Measurements from ENCODE around the gene FAT1.
"Not testable (repeated sequence)": the region's sequence is repeated elsewhere in the genome, so short reads cannot be mapped to it uniquely, and the experiment has no call there.

FAT1 gene

GRCh38 chr4:186761393-186761792, 37.7 kb upstream of the FAT1 start:
- no peaks in the 10 kb centered on the region for H3K27me3 ChIP-seq
- no peaks in the 10 kb centered on the region for H3K4me1 ChIP-seq
- intact Hi-C loops (cut with DNase I; ENCODE audit: low total_unique reads), result no loop called here
- no peaks in the 10 kb centered on the region for H3K36me3 ChIP-seq
- H3K27ac ChIP-seq, result no peak overlapping the region
- no peaks in the 10 kb centered on the region for H3K9me3 ChIP-seq
- no peak for DNase-seq
- TF ChIP-seq, protein P1, sequence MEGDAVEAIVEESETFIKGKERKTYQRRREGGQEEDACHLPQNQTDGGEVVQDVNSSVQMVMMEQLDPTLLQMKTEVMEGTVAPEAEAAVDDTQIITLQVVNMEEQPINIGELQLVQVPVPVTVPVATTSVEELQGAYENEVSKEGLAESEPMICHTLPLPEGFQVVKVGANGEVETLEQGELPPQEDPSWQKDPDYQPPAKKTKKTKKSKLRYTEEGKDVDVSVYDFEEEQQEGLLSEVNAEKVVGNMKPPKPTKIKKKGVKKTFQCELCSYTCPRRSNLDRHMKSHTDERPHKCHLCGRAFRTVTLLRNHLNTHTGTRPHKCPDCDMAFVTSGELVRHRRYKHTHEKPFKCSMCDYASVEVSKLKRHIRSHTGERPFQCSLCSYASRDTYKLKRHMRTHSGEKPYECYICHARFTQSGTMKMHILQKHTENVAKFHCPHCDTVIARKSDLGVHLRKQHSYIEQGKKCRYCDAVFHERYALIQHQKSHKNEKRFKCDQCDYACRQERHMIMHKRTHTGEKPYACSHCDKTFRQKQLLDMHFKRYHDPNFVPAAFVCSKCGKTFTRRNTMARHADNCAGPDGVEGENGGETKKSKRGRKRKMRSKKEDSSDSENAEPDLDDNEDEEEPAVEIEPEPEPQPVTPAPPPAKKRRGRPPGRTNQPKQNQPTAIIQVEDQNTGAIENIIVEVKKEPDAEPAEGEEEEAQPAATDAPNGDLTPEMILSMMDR (IDR thresholded peaks at IDR 0.05), result no peak
- no peak overlapping the region for H3K4me3 ChIP-seq

- H3K9me3 ChIP-seq, result no peaks in the 10 kb centered on the region
- H3K36me3 ChIP-seq, result no peaks in the 10 kb centered on the region
- H3K27ac ChIP-seq, result no peak overlapping the region
- TF ChIP-seq, protein P1 (IDR thresholded peaks at IDR 0.05), result no peak
- no peaks in the 10 kb centered on the region for H3K27me3 ChIP-seq
- H3K4me3 ChIP-seq, result no peak overlapping the region
- no peaks in the 10 kb centered on the region for H3K4me1 ChIP-seq
- intact Hi-C loops (cut with DNase I; ENCODE audit: low total_unique reads), result no loop called here
- no peak for DNase-seq
Observed at GRCh38 chr4:186760576-186760975, 36.9 kb upstream of the FAT1 start.

DNA sequence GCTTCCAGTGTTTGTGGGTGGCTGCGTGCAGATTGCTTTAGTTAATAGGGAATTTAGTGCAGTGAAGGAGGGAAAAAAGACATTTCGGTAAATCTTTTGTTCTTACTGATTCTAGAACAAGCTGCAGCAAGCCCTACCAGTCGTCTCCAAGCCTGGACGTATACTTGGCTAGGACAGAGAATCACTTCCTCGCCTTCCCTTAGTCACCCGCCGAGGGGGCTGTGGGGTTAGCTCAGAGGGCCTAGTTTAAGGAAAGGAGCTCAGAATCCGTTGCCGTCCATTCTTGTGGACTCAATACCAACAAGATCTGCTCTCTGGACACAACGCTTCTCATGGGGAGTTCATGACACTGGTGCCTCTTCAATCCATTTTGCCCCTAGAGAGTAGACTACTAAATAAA, 36.3 kb upstream of the FAT1 start:
- intact Hi-C loops (cut with DNase I; ENCODE audit: low total_unique reads), result loop anchor here (10.0 kb wide), 1 partner anchor 125 kb away; no protein-coding TSS in a partner anchor

DNA sequence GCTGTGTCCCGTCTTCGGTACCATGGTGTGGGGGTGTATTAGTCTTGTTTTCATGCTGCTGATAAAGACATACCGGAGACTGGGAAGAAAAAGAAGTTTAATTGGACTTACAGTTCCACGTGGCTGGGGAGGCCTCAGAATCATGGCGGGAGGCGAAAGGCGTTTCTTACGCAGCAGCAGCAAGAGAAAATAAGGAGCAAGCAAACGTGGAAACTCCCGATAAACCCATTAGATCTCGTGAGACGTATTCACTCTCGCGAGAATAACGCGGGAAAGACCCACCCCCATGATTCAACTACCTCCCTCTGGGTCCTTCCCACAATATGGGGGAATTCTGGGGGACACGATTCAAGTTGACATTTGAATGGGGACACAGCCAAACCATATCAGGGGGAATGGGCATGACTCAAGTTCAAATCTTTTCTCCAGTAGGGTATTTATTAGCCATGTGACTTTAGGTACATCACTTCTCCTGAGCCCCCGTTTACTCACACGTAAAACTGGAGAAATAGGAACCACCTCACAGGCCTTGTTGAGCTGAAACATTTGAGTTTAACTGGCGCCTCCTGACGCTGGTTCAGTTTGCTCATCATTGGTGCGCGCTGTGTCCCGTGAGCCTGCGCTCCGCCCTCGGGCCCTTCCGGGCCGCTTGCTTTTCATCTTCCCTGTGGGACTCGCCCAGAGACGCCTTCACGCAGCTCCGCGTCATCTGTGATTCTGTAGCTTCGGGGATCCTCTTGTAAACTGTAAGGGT, 35.5 kb upstream of the FAT1 start:
- no peaks in the 10 kb centered on the region for H3K9me3 ChIP-seq
- intact Hi-C loops (cut with DNase I; ENCODE audit: low total_unique reads), result loop anchor here (10.0 kb wide), 1 partner anchor 126 kb away; no protein-coding TSS in a partner anchor
- no peaks in the 10 kb centered on the region for H3K27me3 ChIP-seq
- TF ChIP-seq, protein P1 (IDR thresholded peaks at IDR 0.05), result no peak
- H3K36me3 ChIP-seq, result no peaks in the 10 kb centered on the region
- H3K27ac ChIP-seq, result no peak overlapping the region
- H3K4me1 ChIP-seq, result no peaks in the 10 kb centered on the region
- H3K4me3 ChIP-seq, result no peak overlapping the region
- DNase-seq, result no peak

More for the DNA sequence above, 36.3 kb upstream of the FAT1 start:
- no peaks in the 10 kb centered on the region for H3K4me1 ChIP-seq
- no peaks in the 10 kb centered on the region for H3K36me3 ChIP-seq
- H3K4me3 ChIP-seq, result no peak overlapping the region
- H3K27ac ChIP-seq, result no peak overlapping the region
- DNase-seq, result no peak
- TF ChIP-seq, protein P1 (IDR thresholded peaks at IDR 0.05), result no peak
- H3K9me3 ChIP-seq, result no peaks in the 10 kb centered on the region
- no peaks in the 10 kb centered on the region for H3K27me3 ChIP-seq

DNA sequence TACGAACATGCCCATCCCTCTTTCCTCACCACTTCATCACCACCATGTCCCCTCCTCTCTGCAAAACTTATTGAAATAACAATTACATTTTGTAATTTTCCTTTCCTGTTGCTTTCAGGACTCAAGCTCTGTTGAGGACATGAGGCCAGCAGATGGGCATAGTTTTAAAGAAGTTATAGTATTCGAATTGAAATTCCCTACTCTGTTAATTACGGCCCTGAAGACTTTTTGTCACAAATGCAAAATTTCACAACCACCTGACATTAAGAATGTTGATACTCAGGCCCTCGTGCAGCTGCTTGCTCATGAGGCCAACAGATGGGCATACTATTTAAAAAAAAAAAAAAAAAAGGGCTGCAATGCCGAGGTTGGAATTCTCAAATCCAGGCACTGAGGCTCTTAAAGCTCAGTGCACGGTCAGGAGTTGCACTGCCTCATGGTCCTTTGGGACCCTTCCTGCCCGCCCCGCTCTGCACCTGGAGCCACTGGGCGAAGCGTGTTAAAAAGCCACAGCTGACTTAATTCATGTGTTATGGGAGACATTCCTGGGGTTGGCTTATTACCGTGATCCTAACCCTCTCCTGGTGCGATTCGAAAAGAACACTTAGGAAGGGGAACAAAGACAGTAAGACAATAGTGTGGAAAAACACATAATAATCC, 34.2 kb upstream of the FAT1 start:
- intact Hi-C loops (cut with DNase I; ENCODE audit: low total_unique reads), result loop anchor here (10.0 kb wide), 1 partner anchor 127 kb away; no protein-coding TSS in a partner anchor
- Histone ChIP-seq H3K4me1 (no peaks in the 10 kb centered on the region), H3K27me3 (no peaks in the 10 kb centered on the region), H3K4me3 (no peak overlapping the region), H3K9me3 (no peaks in the 10 kb centered on the region), H3K36me3 (no peaks in the 10 kb centered on the region), H3K27ac (no peak overlapping the region)
- TF ChIP-seq, protein P1 (IDR thresholded peaks at IDR 0.05), result no peak
- DNase-seq, result no peak

- not testable (repeated sequence) for H3K27me3 ChIP-seq, H3K36me3 ChIP-seq, H3K4me1 ChIP-seq, H3K4me3 ChIP-seq, DNase-seq, H3K27ac ChIP-seq, H3K9me3 ChIP-seq
- intact Hi-C loops (cut with DNase I; ENCODE audit: low total_unique reads), result loop anchor here (10.0 kb wide), 1 partner anchor 128 kb away; no protein-coding TSS in a partner anchor
Observed at GRCh38 chr4:186756550-186756949, 32.9 kb upstream of the FAT1 start.
